Ectodermal cell (in vitro differentiated cells): ENCODE results near the gene COX6B1.

Experiments
- H3K27ac ChIP-seq: 2 replicates; pipeline ENCODE4 v1.7.0; 2013; ENCODE audit warnings: mild to moderate bottlenecking, low read depth, low read length; ENCODE audit not compliant: insufficient read depth, poor library complexity, severe bottlenecking
- H3K27me3 ChIP-seq: 2 replicates; pipeline ENCODE4 v1.7.0; 2013; ENCODE audit warnings: mild to moderate bottlenecking, low read length; ENCODE audit not compliant: insufficient read depth, control insufficient read depth, poor library complexity, severe bottlenecking
- H3K36me3 ChIP-seq: one replicate; pipeline ENCODE4 v1.7.0; 2013; ENCODE audit warnings: low read length; ENCODE audit not compliant: control insufficient read depth, insufficient read depth
- H3K4me1 ChIP-seq: one replicate; pipeline ENCODE4 v1.7.0; 2013; ENCODE audit warnings: low read length; ENCODE audit not compliant: control insufficient read depth, insufficient read depth
- H3K4me3 ChIP-seq: 2 replicates; pipeline ENCODE4 v1.7.0; 2013; ENCODE audit warnings: low read depth, low read length, control low read depth; ENCODE audit not compliant: insufficient read depth
- H3K9me3 ChIP-seq: 2 replicates; pipeline ENCODE4 v1.7.0; 2013; ENCODE audit warnings: mild to moderate bottlenecking, low read length, moderate library complexity; ENCODE audit not compliant: control insufficient read depth
- WGBS, 2 experiments: methylation state at CpG; one replicate each; pipeline ENCODE4 v1.1.7; 2013; ENCODE audit warnings: missing lambda C conversion rate in 2 of 2; 5-methylcytosine and 5-hydroxymethylcytosine counted together

The COX6B1 gene

DNA sequence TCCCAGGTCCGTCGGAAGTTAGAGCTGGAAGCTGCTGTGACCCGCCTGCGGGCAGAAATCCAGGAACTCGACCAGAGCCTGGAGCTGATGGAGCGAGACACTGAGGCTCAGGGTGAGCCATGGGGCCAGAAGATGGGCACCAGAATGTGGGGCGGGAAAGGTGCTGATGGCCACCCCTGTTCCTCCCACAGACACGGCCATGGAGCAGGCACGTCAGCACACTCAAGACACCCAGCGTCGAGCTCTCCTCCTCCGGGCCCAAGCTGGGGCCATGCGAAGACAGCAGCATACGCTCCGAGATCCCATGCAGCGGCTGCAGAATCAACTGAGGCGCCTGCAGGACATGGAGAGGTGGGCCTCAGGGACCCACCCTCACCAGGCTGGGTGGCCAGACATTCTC is 33.1 kb upstream of the COX6B1 start:
- H3K9me3 ChIP-seq = no peaks in the 10 kb centered on the region
- 95 to 97% methylated on average over 17 of the region's 17 CpGs for WGBS, 2 experiments
- peaks cover 4% of the 10 kb centered on the region for H3K4me1 ChIP-seq
- H3K27ac ChIP-seq = no peak overlapping the region
- peaks cover 5% of the 10 kb centered on the region for H3K27me3 ChIP-seq
- no peak overlapping the region for H3K4me3 ChIP-seq
- peaks cover 16% of the 10 kb centered on the region for H3K36me3 ChIP-seq

DNA sequence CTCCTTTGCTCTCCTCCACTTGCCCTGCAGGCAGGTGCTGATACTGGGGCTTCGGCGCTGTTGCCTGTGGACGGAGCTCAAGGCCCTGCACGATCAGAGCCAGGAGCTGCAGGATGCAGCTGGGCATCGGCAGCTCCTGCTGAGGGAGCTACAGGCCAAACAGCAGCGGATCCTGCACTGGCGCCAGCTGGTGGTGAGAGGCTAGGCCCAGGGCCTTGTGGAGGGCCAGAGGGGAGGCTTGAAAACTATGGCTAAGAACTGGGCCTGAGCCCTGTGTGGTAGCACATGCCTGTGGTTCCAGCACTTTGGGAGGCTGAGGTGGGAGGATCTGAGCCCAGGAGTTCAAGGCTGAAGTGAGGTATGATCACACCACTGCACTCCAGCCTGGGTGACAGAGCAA is 29.3 kb upstream of the COX6B1 start:
- 80 to 87% methylated on average over 7 of the region's 7 CpGs for WGBS, 2 experiments
- no peak overlapping the region for H3K27ac ChIP-seq
- H3K27me3 ChIP-seq = no peaks in the 10 kb centered on the region
- peaks cover 23% of the 10 kb centered on the region for H3K36me3 ChIP-seq
- H3K4me3 ChIP-seq = no peak overlapping the region
- no peaks in the 10 kb centered on the region for H3K9me3 ChIP-seq
- H3K4me1 ChIP-seq = no peaks in the 10 kb centered on the region

DNA sequence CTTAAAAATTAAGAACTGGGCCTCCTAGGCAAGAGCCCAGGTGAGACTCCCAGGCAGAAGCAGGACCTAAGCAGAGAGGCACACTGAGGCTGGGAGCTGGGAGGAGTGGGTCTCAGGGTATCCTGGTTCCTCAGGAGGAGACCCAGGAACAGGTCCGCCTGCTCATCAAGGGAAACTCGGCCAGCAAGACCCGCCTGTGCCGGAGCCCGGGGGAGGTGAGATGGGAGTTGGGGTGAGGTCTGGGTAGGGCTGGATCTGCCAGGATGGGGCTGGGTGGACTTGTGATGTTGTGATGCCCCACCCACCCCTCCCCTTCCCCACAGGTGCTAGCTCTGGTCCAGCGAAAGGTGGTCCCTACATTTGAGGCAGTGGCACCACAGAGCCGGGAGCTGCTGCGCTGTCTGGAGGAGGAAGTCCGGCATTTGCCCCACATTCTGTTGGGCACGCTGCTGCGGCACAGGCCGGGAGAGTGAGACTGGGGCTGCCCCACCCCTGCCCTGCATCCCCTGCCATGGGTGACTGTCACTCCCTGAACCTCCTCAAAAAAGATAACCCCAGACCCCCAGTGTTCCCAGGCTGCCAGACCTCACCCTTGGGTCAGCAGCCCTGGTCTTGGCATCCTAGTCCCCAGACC is 28.7 kb upstream of the COX6B1 start:
- Histone ChIP-seq H3K27me3 (no peaks in the 10 kb centered on the region), H3K27ac (no peak overlapping the region), H3K4me3 (no peak overlapping the region), H3K9me3 (no peaks in the 10 kb centered on the region), H3K4me1 (no peaks in the 10 kb centered on the region), H3K36me3 (peaks cover 23% of the 10 kb centered on the region)
- 95 to 97% methylated on average over 12 of the region's 12 CpGs for WGBS, 2 experiments

DNA sequence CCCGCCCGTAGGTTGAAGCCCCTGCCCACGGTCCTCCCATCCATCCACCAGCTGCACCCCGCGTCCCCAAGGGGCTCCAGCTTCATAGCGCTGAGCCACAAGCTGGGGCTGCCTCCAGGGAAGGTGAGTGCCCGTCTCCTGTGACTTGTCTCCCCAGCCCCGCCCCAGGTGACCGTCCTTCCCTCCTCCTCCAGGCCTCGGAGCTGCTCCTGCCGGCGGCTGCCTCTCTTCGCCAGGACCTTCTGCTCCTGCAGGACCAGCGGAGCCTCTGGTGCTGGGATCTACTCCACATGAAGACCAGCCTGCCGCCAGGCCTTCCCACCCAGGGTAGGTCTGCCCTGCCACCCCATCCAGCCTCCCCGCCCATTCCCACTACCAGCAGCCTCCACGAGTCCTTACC is 28.1 kb upstream of the COX6B1 start:
- Histone ChIP-seq H3K27me3 (no peaks in the 10 kb centered on the region), H3K36me3 (peaks cover 17% of the 10 kb centered on the region), H3K4me1 (no peaks in the 10 kb centered on the region), H3K27ac (no peak overlapping the region), H3K9me3 (no peaks in the 10 kb centered on the region), H3K4me3 (no peak overlapping the region)
- 94 to 95% methylated on average over 17 of the region's 17 CpGs for WGBS, 2 experiments

DNA sequence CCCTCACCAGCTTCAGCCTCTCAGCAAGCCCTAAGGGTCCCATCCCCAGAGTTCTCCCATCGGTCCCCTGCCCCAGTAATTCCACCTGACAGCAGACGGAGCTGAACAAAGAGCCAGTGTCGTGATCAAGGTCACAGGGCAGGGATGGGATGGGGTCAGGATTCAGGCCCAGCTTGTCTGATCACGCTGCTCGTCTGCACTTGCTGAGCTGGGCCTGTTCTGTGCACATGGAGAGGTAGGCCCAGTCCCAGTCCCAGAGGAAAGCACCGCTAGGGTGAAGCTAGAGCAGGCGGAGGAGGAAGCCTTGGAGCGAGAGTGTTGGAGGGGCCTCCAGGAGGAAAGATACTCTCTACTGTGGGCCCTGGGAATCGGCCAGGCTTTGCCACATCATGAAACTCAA is 26.4 kb upstream of the COX6B1 start:
- no peaks in the 10 kb centered on the region for H3K27me3 ChIP-seq
- no peaks in the 10 kb centered on the region for H3K9me3 ChIP-seq
- H3K27ac ChIP-seq = no peak overlapping the region
- no peaks in the 10 kb centered on the region for H3K4me1 ChIP-seq
- WGBS, 2 experiments = 95 to 97% methylated on average over 9 of the region's 9 CpGs
- peaks cover 11% of the 10 kb centered on the region for H3K36me3 ChIP-seq
- H3K4me3 ChIP-seq = no peak overlapping the region

DNA sequence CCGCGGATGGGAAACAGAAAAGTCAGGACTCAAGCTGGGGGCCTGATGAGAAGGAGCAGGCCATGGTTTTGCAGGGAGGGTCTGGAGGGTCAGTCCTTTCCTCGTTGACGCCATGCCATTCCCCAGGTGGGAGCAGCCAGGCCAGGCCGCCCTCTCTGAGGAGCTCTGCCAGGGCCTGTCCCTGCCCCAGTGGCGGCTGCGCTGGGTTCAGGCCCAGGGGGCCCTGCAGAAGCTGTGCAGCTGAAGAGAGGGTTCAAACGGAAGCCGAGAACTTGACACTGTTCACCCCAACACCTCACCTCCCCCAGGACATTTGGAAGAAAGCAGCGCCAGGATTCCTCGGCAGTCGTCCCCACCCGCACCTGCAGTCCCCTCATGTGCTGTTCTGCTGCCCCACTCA is 25.4 kb upstream of the COX6B1 start:
- Histone ChIP-seq H3K27ac (no peak overlapping the region), H3K27me3 (no peaks in the 10 kb centered on the region), H3K9me3 (no peaks in the 10 kb centered on the region), H3K4me3 (no peak overlapping the region), H3K36me3 (peaks cover 7% of the 10 kb centered on the region), H3K4me1 (no peaks in the 10 kb centered on the region)
- WGBS, 2 experiments = 91 to 95% methylated on average over 13 of the region's 13 CpGs

DNA sequence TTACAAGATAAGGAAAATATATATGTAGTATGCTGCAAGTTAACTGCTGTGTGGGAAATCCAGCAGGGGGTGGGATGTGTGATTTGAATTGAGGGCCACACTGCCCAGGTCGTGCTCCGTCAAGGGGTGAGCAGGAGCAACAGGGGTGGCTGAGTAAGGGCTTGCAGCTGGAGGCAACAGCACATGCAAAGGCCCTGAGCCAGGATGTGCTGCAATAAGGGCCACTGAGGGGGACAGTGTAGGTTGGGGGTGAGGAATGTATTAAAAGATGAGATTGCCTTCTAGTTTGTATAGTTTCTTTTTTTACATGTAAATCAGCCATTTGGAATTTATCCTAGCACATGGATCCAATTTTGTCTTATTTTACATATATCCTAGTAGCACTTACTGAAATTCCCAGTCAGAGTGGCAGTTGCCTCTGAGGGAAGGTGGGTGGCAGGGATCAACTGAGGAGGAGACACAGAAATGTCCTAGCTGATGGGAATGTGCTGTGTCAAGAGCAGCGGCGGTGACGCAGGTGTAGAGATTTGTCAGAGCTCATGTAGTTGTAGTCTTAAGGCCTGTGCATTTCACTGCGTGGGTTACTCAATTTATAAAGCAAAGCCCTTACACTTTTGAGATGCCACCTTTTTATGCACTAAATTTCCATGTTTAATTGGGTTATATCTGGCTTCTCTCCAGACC is 24.7 kb upstream of the COX6B1 start:
- Histone ChIP-seq H3K27me3 (no peaks in the 10 kb centered on the region), H3K9me3 (no peaks in the 10 kb centered on the region), H3K36me3 (peaks cover 7% of the 10 kb centered on the region), H3K4me3 (no peak overlapping the region), H3K27ac (no peak overlapping the region), H3K4me1 (no peaks in the 10 kb centered on the region)
- WGBS, 2 experiments = 91 to 94% methylated on average over 6 of the region's 6 CpGs

DNA sequence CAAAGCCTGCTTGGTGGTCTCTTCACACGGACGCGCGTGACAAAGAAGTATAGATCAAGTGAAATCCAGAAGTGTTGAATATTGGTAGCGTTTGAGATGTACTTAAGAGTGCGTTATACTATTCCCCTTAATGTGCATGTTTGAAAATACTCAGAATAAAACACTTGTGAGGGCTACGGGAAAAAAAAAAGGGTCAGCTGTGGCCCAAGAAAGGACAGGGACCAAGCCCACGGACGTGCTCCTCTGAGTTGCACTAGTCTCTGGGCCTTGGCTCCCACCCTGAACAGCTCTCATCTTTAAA is 19.9 kb upstream of the COX6B1 start:
- Histone ChIP-seq H3K36me3 (peaks cover 11% of the 10 kb centered on the region), H3K4me3 (peak overlapping the region; percentile 97), H3K9me3 (no peaks in the 10 kb centered on the region), H3K27me3 (no peaks in the 10 kb centered on the region), H3K27ac (peak overlapping the region; percentile 78), H3K4me1 (no peaks in the 10 kb centered on the region)
- 34 to 36% methylated on average over 9 of the region's 9 CpGs for WGBS, 2 experiments

DNA sequence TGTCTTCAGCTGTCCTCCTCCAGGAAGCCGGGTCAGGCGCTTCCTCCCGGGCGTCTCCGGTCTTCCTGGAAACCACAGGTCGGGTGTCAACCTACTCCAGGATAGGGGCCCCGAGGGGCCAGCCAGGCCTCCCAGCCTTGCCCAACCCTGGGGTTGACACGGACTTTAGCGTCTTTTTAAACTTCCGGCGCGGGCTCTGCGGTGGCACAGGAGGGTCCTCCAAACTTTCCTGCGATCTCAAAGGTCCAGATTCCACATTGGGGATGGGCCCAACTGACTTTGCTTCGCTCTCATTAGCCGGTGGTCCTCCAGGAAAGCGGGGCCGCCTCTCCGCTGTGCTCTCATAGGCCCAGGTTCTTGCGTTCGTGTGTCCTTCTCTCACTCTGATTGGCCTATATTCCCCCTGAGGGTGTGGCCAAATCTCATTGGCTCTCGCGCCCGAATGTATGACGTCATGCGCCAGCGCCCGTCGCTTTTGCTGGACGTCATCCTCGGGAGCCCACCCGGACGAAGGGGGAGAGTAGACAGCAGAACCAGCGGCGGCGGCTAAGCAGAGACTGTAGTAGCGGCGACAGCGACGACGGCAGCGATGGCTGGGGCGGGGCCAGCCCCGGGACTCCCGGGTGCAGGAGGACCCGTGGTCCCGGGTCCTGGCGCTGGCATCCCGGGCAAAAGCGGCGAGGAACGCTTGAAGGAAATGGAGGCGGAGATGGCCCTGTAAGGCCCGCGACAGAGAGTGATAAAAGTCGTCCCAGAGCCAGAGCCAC is 19.4 kb upstream of the COX6B1 start, which contains the start of gene RBM42:
Gene RBM42, plus strand, starts transcription at position 472 of the 767 bp plus-strand sequence. Its CDS starts 118 bp downstream, at position 590.
- peaks cover 11% of the 10 kb centered on the region for H3K36me3 ChIP-seq
- no peaks in the 10 kb centered on the region for H3K9me3 ChIP-seq
- 0% methylated on average over 56 of the region's 56 CpGs for WGBS, 2 experiments
- no peaks in the 10 kb centered on the region for H3K27me3 ChIP-seq
- peak within 1 kb of the TSS; percentile 97 for H3K4me3 ChIP-seq
- peak within 1 kb of the TSS; percentile 78 for H3K27ac ChIP-seq
- no peaks in the 10 kb centered on the region for H3K4me1 ChIP-seq

DNA sequence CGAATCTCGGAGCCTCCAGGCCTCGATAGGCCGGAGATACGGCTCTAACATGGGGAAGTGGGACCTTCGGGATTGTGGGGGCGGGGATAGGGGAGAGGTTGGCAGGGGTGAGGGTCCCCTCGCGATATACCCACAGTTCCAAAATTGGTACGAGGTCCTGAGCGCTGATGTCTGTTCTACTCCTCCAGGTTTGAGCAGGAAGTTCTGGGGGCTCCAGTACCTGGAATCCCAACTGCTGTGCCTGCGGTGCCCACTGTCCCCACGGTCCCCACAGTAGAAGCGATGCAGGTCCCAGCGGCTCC is 18.8 kb upstream of the COX6B1 start:
- 10 to 12% methylated on average over 15 of the region's 15 CpGs for WGBS, 2 experiments
- Histone ChIP-seq H3K27me3 (no peaks in the 10 kb centered on the region), H3K27ac (no peak overlapping the region), H3K9me3 (no peaks in the 10 kb centered on the region), H3K4me3 (peak overlapping the region; percentile 97), H3K4me1 (no peaks in the 10 kb centered on the region), H3K36me3 (peaks cover 17% of the 10 kb centered on the region)
